ENCODE data around the gene MRPL21. TPM values are rescaled to one million over a fixed set of nuclear protein-coding genes. Genes with fewer than 3 reads are reported as not detected.
A peak's percentile ranks its signal among the peaks of the same experiment; 100 is the strongest.

Gene MRPL21
- total RNA-seq, 2 donors from 2014 or later: 41.1 to 76.9 TPM

- TF ChIP-seq POLR2AphosphoS5 (IDR thresholded peaks at IDR 0.05) (no peak), CTCF (IDR thresholded peaks at IDR 0.05) (no peak), POLR2A (IDR thresholded peaks at IDR 0.05) (no peak)
- Histone ChIP-seq H3K27me3 (replicated peaks; ENCODE audit: insufficient read depth) (no peaks in the 10 kb centered on the region), H3K27ac (peak overlapping the region; percentile 15 to 56), H3K4me1 (replicated peaks) (no peaks in the 10 kb centered on the region), H3K36me3 (peaks cover 10 to 13% of the 10 kb centered on the region in 2 donors), H3K9me3 (no peaks in the 10 kb centered on the region), H3K4me3 (no peak overlapping the region)
- DNase-seq (ENCODE audit: low spot score): no peak
- intact Hi-C loops (cut with DNase I): no loop called here
- WGBS: 58% methylated on average over 17 of the region's 17 CpGs
These were observed 30.1 kb upstream of the MRPL21 start for GRCh38 chr11:68933605-68934320.

DNA sequence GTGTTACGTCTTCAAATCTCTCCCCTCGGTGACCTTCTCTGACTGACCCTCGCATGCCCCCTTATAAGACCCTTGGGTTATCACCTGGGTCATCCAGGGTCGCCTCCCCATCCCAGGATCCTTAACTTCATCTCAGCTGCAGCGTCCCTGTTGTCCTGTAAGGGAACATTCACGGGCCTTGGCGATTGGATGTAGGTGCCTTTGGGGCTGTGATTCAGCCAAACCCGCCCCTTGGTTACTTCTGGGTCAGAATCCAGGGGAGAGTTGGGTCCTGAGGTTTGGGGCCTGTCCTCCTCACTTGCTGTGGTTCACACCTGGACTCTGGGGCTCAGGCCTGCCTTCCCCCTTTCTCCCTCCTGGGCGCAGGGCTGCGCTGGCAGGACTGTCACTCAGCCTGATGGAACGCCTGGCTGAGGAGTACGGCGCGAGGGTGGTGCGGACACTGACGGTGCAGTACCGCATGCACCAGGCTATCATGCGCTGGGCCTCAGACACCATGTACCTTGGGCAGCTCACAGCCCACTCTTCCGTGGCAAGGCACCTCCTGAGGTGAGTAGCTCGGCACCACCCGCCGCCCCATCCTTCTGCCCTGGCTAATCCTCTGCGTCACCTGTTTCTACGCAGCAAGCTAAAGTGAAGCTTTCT is 29.4 kb upstream of the MRPL21 start:
- H3K4me1 ChIP-seq (replicated peaks): no peaks in the 10 kb centered on the region
- 97% methylated on average over 24 of the region's 24 CpGs for WGBS

DNA sequence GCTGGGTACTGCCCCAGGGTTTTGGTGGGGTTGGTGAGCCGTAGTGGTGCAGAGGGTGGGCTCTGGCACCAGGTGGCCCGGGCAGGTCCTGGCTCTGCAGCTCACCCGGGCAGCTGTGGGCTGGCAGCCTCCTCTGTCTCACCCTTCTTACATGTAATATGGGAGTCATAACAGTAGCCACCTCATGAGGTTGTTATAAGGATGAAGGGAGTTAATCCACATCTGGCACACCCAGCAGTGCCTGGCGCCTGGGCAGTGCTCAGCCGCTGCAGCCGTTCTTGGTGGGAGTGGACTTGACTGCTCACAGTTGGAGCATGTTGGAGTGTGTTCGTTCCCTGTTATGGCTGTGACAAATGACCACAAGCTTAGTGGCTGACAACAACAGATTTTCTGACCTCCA is 28.7 kb upstream of the MRPL21 start:
- Histone ChIP-seq H3K9me3 (no peaks in the 10 kb centered on the region), H3K36me3 (peaks cover 10 to 13% of the 10 kb centered on the region in 2 donors), H3K4me1 (replicated peaks) (peaks cover 4% of the 10 kb centered on the region), H3K4me3 (no peak overlapping the region), H3K27ac (no peak overlapping the region), H3K27me3 (replicated peaks; ENCODE audit: insufficient read depth) (no peaks in the 10 kb centered on the region)
- whole genome bisulfite sequencing: 92% methylated on average over 7 of the region's 7 CpGs
- TF ChIP-seq POLR2A (IDR thresholded peaks at IDR 0.05): no peak
- TF ChIP-seq CTCF (IDR thresholded peaks at IDR 0.05): no peak
- TF ChIP-seq POLR2AphosphoS5 (IDR thresholded peaks at IDR 0.05): no peak
- intact Hi-C loops (cut with DNase I): no loop called here
- no peak for DNase-seq (ENCODE audit: low spot score)

More for the DNA sequence above, 29.4 kb upstream of the MRPL21 start:
- intact Hi-C loops (cut with DNase I): no loop called here
- no peaks in the 10 kb centered on the region for H3K27me3 ChIP-seq (replicated peaks; ENCODE audit: insufficient read depth)
- no peaks in the 10 kb centered on the region for H3K9me3 ChIP-seq
- peak overlapping the region; percentile 15 to 56 for H3K27ac ChIP-seq
- DNase-seq (ENCODE audit: low spot score): no peak
- TF ChIP-seq POLR2AphosphoS5 (IDR thresholded peaks at IDR 0.05) (no peak), CTCF (IDR thresholded peaks at IDR 0.05) (no peak), POLR2A (IDR thresholded peaks at IDR 0.05) (no peak)
- no peak overlapping the region for H3K4me3 ChIP-seq
- peaks cover 10 to 13% of the 10 kb centered on the region in 2 donors for H3K36me3 ChIP-seq

DNA sequence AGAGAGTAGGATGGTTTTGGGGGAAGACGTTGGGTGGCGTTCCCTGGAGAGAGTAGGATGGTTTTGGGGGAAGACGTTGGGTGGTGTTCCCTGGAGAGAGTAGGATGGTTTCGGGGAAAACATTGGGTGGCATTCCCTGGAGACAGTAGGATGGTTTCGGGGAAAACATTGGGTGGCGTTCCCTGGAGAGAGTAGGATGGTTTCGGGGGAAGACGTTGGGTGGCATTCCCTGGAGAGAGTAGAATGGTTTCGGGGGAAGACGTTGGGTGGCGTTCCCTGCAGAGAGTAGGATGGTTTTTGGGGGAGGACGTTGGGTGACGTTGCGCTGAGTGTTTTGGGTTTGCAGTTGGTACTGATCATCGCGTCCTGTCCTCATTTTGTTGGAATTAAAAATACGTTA is 28.3 kb upstream of the MRPL21 start:
- Histone ChIP-seq H3K27ac (no peak overlapping the region), H3K4me1 (replicated peaks) (peaks cover 4% of the 10 kb centered on the region), H3K4me3 (no peak overlapping the region), H3K9me3 (no peaks in the 10 kb centered on the region), H3K27me3 (replicated peaks; ENCODE audit: insufficient read depth) (no peaks in the 10 kb centered on the region), H3K36me3 (peaks cover 8 to 13% of the 10 kb centered on the region in 2 donors)
- intact Hi-C loops (cut with DNase I): no loop called here
- DNase-seq (ENCODE audit: low spot score): no peak
- TF ChIP-seq POLR2A (IDR thresholded peaks at IDR 0.05) (no peak), POLR2AphosphoS5 (IDR thresholded peaks at IDR 0.05) (no peak), CTCF (IDR thresholded peaks at IDR 0.05) (no peak)
- WGBS: 86% methylated on average over 17 of the region's 17 CpGs

Measured in prostate gland (tissue), 2 donors.